GM21737 (cell line): Measurements from ENCODE around the gene PDE8A.
"Not testable (repeated sequence)": the region's sequence is repeated elsewhere in the genome, so short reads cannot be mapped to it uniquely, and the experiment has no call there.

ENCODE experiments used
- ATAC-seq: cut with Tn5 transposase; IDR thresholded peaks from one replicate; pipeline ENCODE4 v1.9.1; 2021; ENCODE audit warnings: mild to moderate bottlenecking, moderate library complexity; ENCODE audit not compliant: unreplicated experiment

Gene PDE8A

GRCh38 chr15:85164841-85165466 is 183.3 kb downstream of the PDE8A start:
- no peak for ATAC-seq

- no peak for ATAC-seq
These were observed 185.9 kb downstream of the PDE8A start for GRCh38 chr15:85167568-85167967.

GRCh38 chr15:85168642-85169173 is 187.1 kb downstream of the PDE8A start:
- no peak for ATAC-seq

GRCh38 chr15:85171736-85172135 is 190.1 kb downstream of the PDE8A start:
- no peak for ATAC-seq

- ATAC-seq = no peak
These were observed 191.3 kb downstream of the PDE8A start for GRCh38 chr15:85172846-85173490.

- ATAC-seq = not testable (repeated sequence)
These were observed 192.0 kb downstream of the PDE8A start for GRCh38 chr15:85173630-85174029.

GRCh38 chr15:85174521-85174920 is 192.9 kb downstream of the PDE8A start:
- no peak for ATAC-seq

- not testable (repeated sequence) for ATAC-seq
These were observed 195.4 kb downstream of the PDE8A start for GRCh38 chr15:85177042-85177515.

- no peak for ATAC-seq
These were observed 196.7 kb downstream of the PDE8A start for GRCh38 chr15:85178308-85178707.

GRCh38 chr15:85179700-85180099 is 198.0 kb downstream of the PDE8A start:
- no peak for ATAC-seq

- ATAC-seq = not testable (repeated sequence)
These were observed 203.7 kb downstream of the PDE8A start for GRCh38 chr15:85185350-85185749.

- not testable (repeated sequence) for ATAC-seq
These were observed 206.5 kb downstream of the PDE8A start for GRCh38 chr15:85188171-85188577.
